Activated T-cell treated with anti-CD3 and anti-CD28 coated beads, Interleukin-2, amount 50 U/mL, for 1 hour (primary cell): Measurements from ENCODE around the gene PNPLA2.

ENCODE experiments used
- DNase-seq: peaks from one replicate; pipeline ENCODE4 v3.0.0-alpha.2; 2020

The PNPLA2 gene

GRCh38 chr11:799641-800316 is 18.9 kb upstream of the PNPLA2 start:
- DNase-seq = no peak

- DNase-seq = no peak
Observed at GRCh38 chr11:800473-800872, 18.2 kb upstream of the PNPLA2 start.

GRCh38 chr11:801097-801780 is 17.5 kb upstream of the PNPLA2 start:
- no peak for DNase-seq

- no peak for DNase-seq
Observed at GRCh38 chr11:802018-802617, 16.6 kb upstream of the PNPLA2 start.

GRCh38 chr11:802693-803466 is 15.8 kb upstream of the PNPLA2 start:
- no peak for DNase-seq

- no peak for DNase-seq
Observed at GRCh38 chr11:803467-803742, 15.3 kb upstream of the PNPLA2 start.

GRCh38 chr11:803770-804598 is 14.7 kb upstream of the PNPLA2 start:
- no peak for DNase-seq

- DNase-seq = no peak
Observed at GRCh38 chr11:804599-804964, 14.1 kb upstream of the PNPLA2 start.

- no peak for DNase-seq
Observed at GRCh38 chr11:808427-809286, 10.1 kb upstream of the PNPLA2 start.

- peak; percentile 99 for DNase-seq
Observed at GRCh38 chr11:809287-810039, 9.3 kb upstream of the PNPLA2 start, which contains the start of gene RPLP2. Gene RPLP2 (plus strand): TSS chr11:809967. CDS start chr11:810235, 268 bp downstream.

- DNase-seq = no peak
Observed at GRCh38 chr11:810040-810567, 8.6 kb upstream of the PNPLA2 start.

- DNase-seq = no peak
Observed at GRCh38 chr11:811446-812245, 7.1 kb upstream of the PNPLA2 start.

GRCh38 chr11:812390-812789 is 6.3 kb upstream of the PNPLA2 start:
- DNase-seq = no peak

- DNase-seq = no peak
Observed at GRCh38 chr11:813072-813455, 5.7 kb upstream of the PNPLA2 start.

- no peak for DNase-seq
Observed at GRCh38 chr11:813456-814096, 5.1 kb upstream of the PNPLA2 start.

GRCh38 chr11:815675-816432 is 2.9 kb upstream of the PNPLA2 start:
- no peak for DNase-seq

- DNase-seq = no peak
Observed at GRCh38 chr11:816433-816779, 2.3 kb upstream of the PNPLA2 start.

- DNase-seq = peak; percentile 92
Observed at GRCh38 chr11:819129-819931, 616 bp downstream of the PNPLA2 start.
